Measurements from ENCODE around the gene CDCP1.

The CDCP1 gene

DNA sequence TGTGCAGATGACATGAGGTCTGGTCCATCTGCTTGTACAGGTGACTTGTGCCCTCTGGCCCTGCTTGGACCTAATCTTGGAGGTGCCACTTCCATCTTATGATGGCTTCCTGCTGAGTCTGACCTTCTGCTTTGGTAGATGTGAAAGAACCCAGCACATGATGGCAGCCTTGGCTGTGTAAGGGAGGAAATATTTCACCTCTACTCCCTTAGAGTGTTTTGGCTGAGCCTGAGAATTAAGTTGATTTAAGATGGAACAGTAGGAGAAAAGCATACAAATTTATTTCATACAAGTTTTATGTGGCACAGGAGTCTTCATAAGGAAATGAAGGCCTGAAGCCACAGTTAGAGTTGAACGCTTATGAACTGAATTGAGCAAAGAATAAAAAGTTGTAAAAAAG lies 27.6 kb upstream of the CDCP1 start:
- no peak for DNase-seq (ENCODE audit: low spot score)
- in situ Hi-C loops (cut with MboI; ENCODE audit: low pct_unique_long_range_greater_than_20kb, low sequenced_read_pairs, unreplicated experiment) = no loop called here
- TF ChIP-seq, protein P1, sequence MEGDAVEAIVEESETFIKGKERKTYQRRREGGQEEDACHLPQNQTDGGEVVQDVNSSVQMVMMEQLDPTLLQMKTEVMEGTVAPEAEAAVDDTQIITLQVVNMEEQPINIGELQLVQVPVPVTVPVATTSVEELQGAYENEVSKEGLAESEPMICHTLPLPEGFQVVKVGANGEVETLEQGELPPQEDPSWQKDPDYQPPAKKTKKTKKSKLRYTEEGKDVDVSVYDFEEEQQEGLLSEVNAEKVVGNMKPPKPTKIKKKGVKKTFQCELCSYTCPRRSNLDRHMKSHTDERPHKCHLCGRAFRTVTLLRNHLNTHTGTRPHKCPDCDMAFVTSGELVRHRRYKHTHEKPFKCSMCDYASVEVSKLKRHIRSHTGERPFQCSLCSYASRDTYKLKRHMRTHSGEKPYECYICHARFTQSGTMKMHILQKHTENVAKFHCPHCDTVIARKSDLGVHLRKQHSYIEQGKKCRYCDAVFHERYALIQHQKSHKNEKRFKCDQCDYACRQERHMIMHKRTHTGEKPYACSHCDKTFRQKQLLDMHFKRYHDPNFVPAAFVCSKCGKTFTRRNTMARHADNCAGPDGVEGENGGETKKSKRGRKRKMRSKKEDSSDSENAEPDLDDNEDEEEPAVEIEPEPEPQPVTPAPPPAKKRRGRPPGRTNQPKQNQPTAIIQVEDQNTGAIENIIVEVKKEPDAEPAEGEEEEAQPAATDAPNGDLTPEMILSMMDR (IDR thresholded peaks at IDR 0.05; ENCODE audit: extremely low read depth, insufficient read depth, missing control alignments) = no peak

- TF ChIP-seq, protein P1 (IDR thresholded peaks at IDR 0.05; ENCODE audit: extremely low read depth, insufficient read depth, missing control alignments) = peak; percentile 10
- in situ Hi-C loops (cut with MboI; ENCODE audit: low pct_unique_long_range_greater_than_20kb, low sequenced_read_pairs, unreplicated experiment) = no loop called here
- DNase-seq (ENCODE audit: low spot score) = no peak
Observed at GRCh38 chr3:45171283-45171682, 25.1 kb upstream of the CDCP1 start.

DNA sequence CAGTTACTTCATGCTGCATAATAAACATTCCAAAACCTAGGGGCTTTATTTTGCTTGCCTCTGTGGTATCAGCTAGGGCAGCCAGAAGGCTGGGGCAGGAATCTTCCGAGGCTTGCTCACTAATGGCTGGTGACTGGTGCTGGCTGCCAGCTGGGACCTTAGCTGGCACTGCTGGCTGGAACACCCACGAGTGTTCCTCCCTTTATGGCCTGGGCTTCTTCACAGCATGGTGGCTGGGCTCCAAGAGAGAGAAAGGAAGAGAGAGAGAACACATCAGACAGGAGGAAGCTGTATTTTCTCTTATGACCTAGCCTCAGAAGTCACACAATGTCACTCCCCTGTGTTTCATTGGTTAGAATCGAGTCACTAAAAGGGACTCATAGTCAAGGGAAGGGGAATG lies 23.9 kb upstream of the CDCP1 start:
- in situ Hi-C loops (cut with MboI; ENCODE audit: low pct_unique_long_range_greater_than_20kb, low sequenced_read_pairs, unreplicated experiment) = no loop called here
- no peak for DNase-seq (ENCODE audit: low spot score)
- TF ChIP-seq, protein P1 (IDR thresholded peaks at IDR 0.05; ENCODE audit: extremely low read depth, insufficient read depth, missing control alignments) = no peak

DNA sequence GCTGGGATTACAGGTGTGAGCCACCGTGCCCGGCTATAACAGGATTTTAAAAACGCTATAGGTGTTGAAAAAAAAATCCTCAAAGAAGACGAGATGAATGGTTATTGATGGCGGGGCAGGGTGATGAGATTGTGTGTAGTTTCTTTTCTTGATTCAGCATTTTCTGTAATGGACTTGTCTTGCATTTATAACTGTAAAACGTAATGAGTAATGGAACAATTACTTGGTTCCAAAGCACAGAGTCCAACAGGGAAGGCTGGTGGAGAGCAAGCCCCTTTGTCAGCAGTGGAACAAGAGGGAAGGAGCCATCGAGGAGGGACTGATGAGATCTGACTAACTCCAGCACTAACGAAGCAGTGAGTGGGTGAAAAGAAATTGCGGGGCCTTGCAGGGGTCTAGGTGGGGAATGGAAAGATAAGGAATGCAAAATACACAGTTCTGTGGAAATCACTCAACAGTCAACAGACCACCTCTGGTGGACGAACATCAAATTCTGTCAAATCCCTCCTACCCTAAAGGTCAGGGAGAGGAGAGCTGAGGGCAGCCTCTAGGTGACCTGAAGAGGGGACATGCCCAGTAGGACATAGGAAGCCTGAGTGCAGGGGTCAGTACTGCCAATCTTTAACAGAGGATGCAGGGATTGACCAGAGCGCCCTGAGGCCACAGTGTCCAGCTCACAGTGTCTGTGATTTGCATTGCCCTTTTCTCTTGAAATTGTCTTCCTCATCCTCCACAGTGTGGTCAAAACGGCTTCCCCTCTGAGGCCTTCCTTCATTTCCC lies 23.1 kb upstream of the CDCP1 start:
- in situ Hi-C loops (cut with MboI; ENCODE audit: low pct_unique_long_range_greater_than_20kb, low sequenced_read_pairs, unreplicated experiment) = no loop called here
- TF ChIP-seq, protein P1 (IDR thresholded peaks at IDR 0.05; ENCODE audit: extremely low read depth, insufficient read depth, missing control alignments) = no peak

DNA sequence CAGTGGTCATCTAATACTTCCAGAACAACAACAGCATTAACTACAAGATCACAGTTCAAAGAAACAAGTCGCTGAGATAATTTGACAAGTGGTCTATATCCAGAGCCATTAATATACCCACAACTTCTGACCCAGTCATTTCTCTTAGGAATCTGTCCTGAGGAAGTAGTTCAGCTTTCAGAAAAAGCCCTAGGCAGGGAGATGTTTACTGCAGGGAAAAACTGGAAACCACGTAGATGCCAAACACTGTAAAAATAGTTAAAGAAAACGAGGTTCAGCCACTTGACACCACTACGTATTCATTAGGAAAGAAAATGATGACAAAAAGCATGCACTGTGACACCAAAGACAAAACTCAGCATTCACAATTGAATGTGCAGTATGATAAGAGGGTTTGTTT lies 22.3 kb upstream of the CDCP1 start:
- no peak for DNase-seq (ENCODE audit: low spot score)
- TF ChIP-seq, protein P1 (IDR thresholded peaks at IDR 0.05; ENCODE audit: extremely low read depth, insufficient read depth, missing control alignments) = no peak
- in situ Hi-C loops (cut with MboI; ENCODE audit: low pct_unique_long_range_greater_than_20kb, low sequenced_read_pairs, unreplicated experiment) = no loop called here

More for the DNA sequence above, 23.1 kb upstream of the CDCP1 start:
- DNase-seq (ENCODE audit: low spot score) = no peak

- TF ChIP-seq, protein P1 (IDR thresholded peaks at IDR 0.05; ENCODE audit: extremely low read depth, insufficient read depth, missing control alignments) = no peak
- DNase-seq (ENCODE audit: low spot score) = no peak
- in situ Hi-C loops (cut with MboI; ENCODE audit: low pct_unique_long_range_greater_than_20kb, low sequenced_read_pairs, unreplicated experiment) = no loop called here
Observed at GRCh38 chr3:45167011-45167911, 21.1 kb upstream of the CDCP1 start.

Measured in GM13977 (cell line).